Fibroblast of skin of right biceps (primary cell): ENCODE measurements around the gene MOK.
"Not testable (repeated sequence)": the region's sequence is repeated elsewhere in the genome, so short reads cannot be mapped to it uniquely, and the experiment has no call there.

Experiments
- DNase-seq: peaks from one replicate; pipeline ENCODE4 v3.0.0-alpha.2; 2013

MOK gene

GRCh38 chr14:102320671-102321455 lies 15.9 kb upstream of the MOK start:
- no peak for DNase-seq

- peak; percentile 48 for DNase-seq
These were observed 15.2 kb upstream of the MOK start for GRCh38 chr14:102320033-102320660.

- peak; percentile 92 for DNase-seq
These were observed 14.5 kb upstream of the MOK start, which contains the start of gene ZNF839 for GRCh38 chr14:102319351-102320032. TSS of gene ZNF839 (plus strand) at chr14:102319746. CDS start at chr14:102319766, 20 bp downstream.

- no peak for DNase-seq
These were observed 13.9 kb upstream of the MOK start for GRCh38 chr14:102318781-102319276.

GRCh38 chr14:102317564-102318248 lies 12.7 kb upstream of the MOK start:
- no peak for DNase-seq

DNA sequence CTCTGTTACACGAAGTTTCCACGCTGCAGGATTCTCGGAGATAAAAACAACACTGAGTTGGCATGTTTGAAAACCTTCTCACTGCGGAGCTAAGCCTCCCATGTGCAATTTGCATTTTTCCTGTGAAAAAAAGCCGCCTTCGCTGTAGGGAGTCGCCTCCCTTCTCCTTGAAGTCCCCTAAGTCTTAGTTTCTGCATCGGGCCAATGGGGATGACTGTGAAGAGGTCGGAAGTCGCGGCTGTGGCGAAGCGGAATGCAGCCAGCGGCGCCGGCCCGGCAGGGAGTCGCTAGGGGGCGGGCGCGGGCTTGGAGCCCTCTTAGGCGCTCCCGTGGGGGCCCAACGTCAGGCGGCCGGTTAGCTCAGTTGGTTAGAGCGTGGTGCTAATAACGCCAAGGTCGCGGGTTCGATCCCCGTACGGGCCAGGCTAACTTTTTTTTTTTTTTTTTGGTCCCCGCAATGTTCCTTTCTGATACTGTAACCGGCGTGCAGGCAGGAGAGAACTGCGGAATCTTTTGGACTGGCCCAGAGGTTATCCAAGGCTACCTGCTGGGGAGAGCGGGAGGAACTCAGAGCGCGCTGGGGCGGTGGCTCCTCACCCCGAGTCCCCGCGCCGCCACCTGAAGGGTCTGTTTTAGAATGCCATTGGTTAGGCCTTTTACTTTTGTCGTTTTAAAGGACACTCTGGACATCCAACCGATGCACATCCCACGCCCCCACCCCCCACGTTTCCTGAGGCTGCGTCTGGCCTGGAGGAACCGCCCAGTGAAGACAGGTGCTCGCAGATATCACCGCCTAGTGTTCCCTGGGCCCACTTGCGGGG lies 12.0 kb upstream of the MOK start:
- DNase-seq = peak; percentile 94

DNA sequence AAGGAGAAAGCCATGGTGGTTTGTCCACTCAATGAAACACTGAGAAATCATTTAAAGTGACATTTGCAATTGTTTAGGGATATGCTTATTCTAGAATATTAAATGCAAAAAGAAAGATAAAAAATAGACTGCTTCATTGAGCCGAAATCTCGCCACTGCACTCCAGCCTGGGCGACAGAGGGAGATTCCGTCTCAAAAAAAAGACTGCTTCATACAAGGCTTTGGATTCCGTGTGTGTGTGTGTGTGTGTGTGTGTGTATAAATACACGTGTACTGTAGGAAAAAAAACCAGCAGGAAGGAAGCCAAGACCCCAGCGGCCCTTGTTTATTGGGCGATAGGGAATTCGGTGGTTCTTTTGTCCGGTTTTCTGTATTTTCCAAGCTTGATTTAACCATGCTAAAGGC lies 11.4 kb upstream of the MOK start:
- DNase-seq = peak; percentile 81

DNA sequence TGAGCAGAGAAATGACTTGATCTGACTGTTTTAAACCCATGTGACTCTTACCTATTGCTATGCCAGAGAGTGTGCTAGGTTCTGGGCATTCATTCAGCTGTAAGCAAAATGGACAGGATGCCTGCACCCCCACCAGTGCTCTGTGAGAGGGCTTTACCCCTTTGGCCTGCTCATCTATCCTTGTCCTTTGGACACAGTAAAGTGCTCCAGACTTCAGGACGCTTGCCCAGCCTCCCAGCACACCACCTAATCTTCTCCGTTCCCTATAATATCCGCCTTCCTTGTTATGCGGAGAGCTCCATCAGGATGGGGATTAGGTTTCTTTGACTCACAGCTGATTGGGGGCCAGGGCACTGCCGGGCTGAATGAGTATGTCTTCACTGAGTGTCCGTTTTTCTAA lies 10.2 kb upstream of the MOK start:
- no peak for DNase-seq

DNA sequence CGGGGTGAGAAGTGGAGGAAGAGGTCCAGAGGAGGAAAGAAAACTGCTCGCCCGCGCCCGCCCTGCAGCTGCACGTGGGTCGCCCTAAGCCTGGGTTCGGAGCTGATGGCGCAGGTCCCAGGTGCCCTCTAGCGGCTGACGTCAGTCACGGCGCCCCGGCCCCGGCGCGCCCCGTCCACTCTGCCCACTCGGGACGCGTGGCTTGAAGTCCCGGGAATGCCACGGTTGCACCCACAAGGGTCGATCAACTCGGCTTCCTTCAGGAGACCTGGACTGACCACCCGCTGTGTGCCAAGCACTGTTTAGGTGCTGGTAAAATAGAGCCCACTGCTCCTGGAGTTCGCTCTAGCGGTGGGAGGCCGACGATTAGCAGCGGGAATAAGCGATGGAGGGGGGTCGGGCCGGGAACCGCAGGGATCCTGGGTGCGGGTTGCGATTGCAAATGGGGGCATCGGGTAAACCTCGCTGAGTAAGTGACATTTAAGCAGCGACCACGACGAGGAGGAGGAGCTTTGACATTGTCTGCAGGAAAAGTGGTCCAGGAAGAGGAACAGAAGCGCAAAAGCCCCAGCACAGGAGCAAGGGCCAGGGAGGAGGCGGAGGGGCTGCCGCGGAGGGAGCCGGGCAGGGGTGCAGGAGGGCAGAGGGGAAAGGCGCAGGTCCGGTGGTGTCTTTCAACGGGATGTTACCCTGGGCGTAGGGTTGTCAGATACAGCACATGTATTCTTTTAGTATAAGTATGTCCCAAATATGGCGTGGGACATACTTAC lies 9.5 kb upstream of the MOK start:
- peak; percentile 76 for DNase-seq

DNA sequence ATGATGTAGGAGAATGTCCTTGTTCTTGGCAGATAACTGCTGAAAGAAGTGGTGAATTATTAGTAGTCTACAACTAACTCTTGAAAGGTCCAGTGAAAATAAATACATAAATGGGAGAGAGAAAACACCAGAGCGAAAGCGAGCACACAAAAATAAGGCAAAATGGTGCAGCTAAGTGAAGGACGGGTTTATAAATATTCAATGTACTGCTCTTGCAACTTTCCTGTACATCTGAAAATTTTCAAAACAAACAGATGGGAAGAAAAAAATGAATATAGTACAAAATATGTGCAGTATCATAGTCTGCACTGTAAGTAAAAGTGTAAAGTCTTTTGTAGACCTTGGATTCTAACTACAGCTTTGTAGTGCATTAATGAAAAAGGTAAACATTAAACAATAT lies 1.3 kb downstream of the MOK start:
- no peak for DNase-seq

GRCh38 chr14:102298303-102299070 lies 6.5 kb downstream of the MOK start:
- not testable (repeated sequence) for DNase-seq

DNA sequence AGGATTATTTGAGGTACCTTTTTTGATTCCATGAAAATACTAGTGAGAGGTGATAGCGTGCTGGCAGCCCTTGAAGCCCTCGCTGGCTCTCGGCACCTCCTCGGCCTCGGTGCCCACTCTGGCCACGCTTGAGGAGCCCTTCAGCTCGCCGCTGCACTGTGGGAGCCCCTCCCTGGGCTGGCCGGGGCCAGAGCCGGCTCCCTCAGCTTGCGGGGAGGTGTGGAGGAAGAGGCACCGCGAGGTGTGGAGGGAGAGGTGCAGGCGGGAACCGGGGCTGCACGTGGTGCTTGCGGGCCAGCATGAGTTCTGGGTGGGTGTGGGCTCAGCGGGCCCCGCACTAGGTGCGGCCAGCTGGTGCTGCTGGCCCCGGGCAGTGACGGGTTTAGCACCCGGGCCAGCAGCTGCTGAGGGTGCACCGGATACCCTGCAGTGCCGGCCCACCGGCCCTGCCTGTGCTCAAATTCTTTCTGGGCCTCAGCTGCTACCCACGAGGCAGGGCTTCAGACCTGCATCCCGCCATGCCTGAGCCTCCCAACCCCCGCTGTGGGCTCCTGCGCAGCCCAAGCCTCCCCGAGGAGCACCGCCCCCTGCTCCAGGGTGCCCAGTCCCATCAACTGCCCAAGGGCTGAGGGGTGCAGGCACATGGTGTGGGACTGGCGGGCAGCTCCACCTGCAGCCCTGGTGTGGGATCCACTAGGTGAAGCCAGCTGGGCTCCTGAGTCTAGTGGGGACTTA lies 7.4 kb downstream of the MOK start:
- DNase-seq = no peak

GRCh38 chr14:102295270-102295669 lies 9.7 kb downstream of the MOK start:
- DNase-seq = no peak

- DNase-seq = peak; percentile 37
These were observed 11.2 kb downstream of the MOK start for GRCh38 chr14:102293781-102294180.

DNA sequence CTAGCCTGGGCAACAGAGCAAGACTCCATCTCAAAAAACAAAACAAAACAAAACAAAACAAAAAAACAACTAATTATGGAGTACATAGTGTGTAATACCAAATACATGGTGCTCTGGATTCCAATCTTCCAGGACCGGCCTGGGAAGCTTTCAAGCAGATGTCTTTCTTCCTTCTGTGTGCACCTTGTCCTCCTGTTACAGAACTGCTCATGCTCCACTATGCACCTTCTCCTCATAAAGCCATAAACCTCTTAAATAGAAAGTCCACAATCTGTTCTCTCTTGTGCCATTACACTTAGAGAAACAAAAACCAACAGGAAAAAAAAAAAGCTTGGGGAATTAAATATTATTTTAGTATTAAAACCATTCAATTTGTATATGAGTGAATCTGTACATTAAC lies 12.5 kb downstream of the MOK start:
- DNase-seq = no peak

DNA sequence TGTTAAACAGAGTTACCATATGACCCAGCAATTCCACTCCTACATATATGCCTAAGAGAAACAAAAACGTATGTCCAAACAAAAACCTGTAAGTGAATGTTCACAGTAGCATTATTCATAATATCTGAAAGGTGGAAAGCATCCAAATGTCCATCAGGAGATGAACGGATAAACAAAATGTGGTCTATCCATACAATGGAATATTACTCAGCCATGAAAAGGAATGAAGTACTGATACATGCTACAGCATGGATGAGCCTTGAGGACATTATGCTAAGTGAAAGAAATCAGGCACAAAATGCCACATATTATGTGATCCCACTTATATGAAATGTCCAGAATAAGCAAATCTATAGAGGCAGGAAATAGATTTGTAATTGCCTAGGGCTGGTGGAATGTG lies 16.8 kb downstream of the MOK start:
- DNase-seq = no peak

- DNase-seq = no peak
These were observed 19.9 kb downstream of the MOK start for GRCh38 chr14:102285106-102285505.

- no peak for DNase-seq
These were observed 21.3 kb downstream of the MOK start for GRCh38 chr14:102283631-102284129.

DNA sequence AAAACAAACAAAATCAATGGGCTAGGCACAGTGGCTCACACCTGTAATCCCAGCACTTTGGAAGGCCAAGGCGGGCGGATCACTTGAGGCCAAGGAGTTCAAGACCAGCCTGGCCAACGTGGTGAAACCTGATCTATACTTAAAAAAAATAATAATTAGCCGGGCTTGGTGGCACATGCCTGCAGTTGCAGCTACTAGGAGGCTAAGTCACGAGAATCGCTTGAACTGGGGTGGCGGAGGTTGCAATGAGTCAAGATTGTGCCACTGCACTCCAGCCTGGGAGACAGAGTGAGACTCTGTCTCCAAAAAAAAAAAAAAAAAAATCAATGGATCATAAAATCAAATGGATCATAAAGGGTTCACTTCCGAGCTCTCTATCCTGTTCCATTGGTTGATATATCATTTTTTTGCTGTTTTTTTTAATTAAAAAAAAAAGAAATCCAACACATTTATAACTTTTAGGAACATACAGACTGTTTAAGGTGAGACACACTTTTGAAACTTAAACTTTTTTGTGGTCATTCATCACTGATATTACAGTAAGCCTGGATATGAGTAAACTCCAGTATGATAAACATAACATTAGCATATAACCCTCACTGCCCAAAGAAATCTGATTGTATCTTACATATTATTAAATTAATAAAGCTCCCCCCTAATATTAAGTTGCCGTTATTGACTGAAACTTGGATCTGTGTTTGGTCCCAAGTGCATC lies 22.1 kb downstream of the MOK start:
- no peak for DNase-seq
